ENCODE measurements around the gene PLIN5.
A peak's percentile ranks its signal among the peaks of the same experiment; 100 is the strongest.
"Not testable (repeated sequence)": the region's sequence is repeated elsewhere in the genome, so short reads cannot be mapped to it uniquely, and the experiment has no call there.

The PLIN5 gene

GRCh38 chr19:4550479-4551050 is 15.5 kb upstream of the PLIN5 start:
- no peak for DNase-seq (ENCODE audit: low read depth)
- TF ChIP-seq, protein P1, sequence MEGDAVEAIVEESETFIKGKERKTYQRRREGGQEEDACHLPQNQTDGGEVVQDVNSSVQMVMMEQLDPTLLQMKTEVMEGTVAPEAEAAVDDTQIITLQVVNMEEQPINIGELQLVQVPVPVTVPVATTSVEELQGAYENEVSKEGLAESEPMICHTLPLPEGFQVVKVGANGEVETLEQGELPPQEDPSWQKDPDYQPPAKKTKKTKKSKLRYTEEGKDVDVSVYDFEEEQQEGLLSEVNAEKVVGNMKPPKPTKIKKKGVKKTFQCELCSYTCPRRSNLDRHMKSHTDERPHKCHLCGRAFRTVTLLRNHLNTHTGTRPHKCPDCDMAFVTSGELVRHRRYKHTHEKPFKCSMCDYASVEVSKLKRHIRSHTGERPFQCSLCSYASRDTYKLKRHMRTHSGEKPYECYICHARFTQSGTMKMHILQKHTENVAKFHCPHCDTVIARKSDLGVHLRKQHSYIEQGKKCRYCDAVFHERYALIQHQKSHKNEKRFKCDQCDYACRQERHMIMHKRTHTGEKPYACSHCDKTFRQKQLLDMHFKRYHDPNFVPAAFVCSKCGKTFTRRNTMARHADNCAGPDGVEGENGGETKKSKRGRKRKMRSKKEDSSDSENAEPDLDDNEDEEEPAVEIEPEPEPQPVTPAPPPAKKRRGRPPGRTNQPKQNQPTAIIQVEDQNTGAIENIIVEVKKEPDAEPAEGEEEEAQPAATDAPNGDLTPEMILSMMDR (IDR thresholded peaks at IDR 0.05; ENCODE audit: insufficient read depth, low read depth, low read length, missing control alignments), result no peak
- H3K4me3 ChIP-seq (ENCODE audit: low read depth, low read length), result no peak overlapping the region

DNA sequence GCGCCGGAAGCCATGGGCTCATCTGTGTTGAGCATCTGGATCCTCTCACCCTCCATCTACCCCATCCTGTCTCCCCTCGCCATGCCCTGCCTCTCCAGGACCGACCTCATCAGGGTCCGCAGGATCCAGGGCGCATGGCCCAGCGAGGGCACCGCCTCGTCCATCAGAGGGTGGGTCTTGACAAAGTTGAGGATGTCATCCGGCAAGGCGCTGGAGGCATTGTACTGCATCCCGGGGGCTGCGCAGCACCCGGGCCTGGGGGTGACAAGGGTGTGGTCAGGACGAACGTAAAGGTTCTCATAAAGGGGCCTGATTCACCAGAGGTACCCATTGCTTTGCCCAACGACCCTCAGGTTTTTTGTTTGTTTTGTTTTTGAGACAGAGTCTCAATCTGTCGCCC is 15.0 kb upstream of the PLIN5 start:
- DNase-seq (ENCODE audit: low read depth), result no peak
- TF ChIP-seq, protein P1 (IDR thresholded peaks at IDR 0.05; ENCODE audit: insufficient read depth, low read depth, low read length, missing control alignments), result no peak
- H3K4me3 ChIP-seq (ENCODE audit: low read depth, low read length), result no peak overlapping the region

GRCh38 chr19:4548238-4548584 is 13.2 kb upstream of the PLIN5 start:
- TF ChIP-seq, protein P1 (IDR thresholded peaks at IDR 0.05; ENCODE audit: insufficient read depth, low read depth, low read length, missing control alignments), result no peak
- no peak overlapping the region for H3K4me3 ChIP-seq (ENCODE audit: low read depth, low read length)

DNA sequence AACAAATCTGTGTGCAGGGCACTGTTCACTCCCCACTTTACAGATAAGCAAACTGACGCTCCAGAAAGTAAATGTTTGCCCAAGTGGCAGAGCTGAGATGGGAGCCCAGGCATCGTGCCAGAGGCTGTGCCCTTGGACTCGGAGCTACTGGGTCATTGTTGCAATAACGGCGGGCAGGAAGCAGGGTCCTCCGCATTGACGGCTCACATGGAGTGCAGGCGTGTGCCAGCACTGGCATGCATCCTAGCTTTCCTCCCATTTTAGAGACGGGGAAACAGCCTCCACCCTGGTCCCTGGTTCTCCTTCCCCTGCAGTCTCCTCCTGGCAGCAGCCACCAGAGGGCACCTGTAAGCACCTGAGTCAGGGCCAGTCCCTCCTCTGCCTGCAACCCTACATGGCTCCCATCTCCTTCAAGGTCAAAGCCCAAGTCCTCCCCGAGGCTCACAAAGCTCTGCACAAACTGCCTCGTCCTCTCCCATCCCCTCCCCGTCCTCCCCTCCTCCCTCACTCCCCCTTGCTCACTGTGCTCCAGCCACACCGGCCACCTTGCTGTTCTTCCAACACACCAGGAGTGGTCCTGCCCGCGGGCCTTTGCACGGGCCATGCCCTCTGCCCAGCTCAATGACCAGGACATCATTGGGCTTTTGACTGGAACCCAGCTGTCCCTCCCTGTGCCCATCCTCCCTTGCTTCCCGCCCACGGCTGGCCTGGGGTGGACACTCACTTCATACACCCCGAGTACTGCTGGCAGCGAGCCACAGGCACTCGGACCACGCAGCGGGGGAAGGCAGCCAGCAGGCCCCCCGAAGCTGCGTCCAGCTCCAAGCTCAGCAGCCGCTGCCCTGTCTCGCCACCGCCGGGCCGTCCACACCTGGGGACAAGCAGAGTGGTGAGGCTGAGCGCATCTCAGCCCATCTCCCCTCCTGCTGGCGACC is 12.5 kb upstream of the PLIN5 start:
- no peak for DNase-seq (ENCODE audit: low read depth)
- H3K4me3 ChIP-seq (ENCODE audit: low read depth, low read length), result no peak overlapping the region
- TF ChIP-seq, protein P1 (IDR thresholded peaks at IDR 0.05; ENCODE audit: insufficient read depth, low read depth, low read length, missing control alignments), result peak; percentile 42

More at GRCh38 chr19:4548238-4548584, 13.2 kb upstream of the PLIN5 start:
- DNase-seq (ENCODE audit: low read depth), result no peak

DNA sequence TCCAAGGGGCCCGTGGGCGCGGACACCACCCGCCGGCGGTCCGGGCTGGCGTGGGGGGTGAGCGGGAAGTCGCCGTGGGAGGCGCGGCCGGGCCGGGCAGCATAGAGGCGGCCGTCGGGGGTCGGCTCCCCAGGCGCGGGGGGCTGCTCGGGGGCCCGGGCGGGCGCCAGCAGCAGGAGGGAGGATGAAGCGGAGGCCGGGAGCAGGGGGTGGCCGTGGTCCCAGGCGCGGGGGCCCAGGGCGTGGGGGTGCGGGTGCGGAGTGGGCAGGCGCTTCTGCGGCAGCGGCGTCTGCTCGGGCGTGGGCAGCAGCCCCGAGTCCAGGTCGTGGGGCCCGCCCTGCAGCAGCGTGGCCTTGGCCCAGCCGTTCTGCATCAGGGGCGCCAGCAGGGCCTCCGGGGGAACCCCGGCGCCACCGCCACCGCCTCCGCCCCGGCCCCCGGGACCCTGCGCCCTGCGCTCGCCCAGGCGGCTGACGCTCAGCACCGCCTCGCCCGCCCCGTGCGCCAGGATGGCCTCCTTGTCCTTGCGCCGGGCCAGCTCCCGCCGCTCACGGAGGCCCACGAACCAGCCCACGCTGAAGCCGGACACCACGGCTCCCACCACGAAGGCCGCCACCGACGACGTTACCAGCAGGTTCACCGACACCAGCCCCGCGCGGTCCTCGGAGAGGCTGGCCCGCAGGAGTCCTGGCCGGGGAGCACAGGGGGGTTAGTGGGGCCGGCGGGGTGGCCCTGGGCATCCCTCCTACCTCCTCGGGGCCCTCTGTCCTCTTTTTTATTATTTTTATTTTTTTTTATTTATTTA is 9.0 kb upstream of the PLIN5 start:
- TF ChIP-seq, protein P1 (IDR thresholded peaks at IDR 0.05; ENCODE audit: insufficient read depth, low read depth, low read length, missing control alignments), result no peak
- no peak overlapping the region for H3K4me3 ChIP-seq (ENCODE audit: low read depth, low read length)
- DNase-seq (ENCODE audit: low read depth), result no peak

GRCh38 chr19:4542896-4543841 is 8.1 kb upstream of the PLIN5 start:
- TF ChIP-seq, protein P1 (IDR thresholded peaks at IDR 0.05; ENCODE audit: insufficient read depth, low read depth, low read length, missing control alignments), result no peak
- H3K4me3 ChIP-seq (ENCODE audit: low read depth, low read length), result no peak overlapping the region
- DNase-seq (ENCODE audit: low read depth), result no peak

DNA sequence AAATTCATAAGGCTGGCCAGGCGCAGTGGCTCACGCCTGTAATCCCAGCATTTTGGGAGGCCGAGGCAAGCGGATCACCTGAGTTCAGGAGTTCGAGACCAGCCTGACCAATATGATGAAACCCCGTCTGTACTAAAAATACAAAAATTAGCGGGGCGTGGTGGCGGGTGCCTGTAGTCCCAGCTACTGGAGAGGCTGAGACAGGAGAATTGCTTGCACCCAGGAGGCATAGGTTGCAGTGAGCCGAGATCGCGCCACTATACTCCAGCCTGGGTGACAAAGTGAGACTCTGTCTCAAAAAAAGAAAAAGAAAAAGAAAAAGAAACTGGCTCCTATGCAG is 6.8 kb upstream of the PLIN5 start:
- not testable (repeated sequence) for H3K4me3 ChIP-seq (ENCODE audit: low read depth, low read length); DNase-seq (ENCODE audit: low read depth)
